HG03064 (cell line): ENCODE data around the gene P3R3URF.

Experiments used
- ATAC-seq: cut with Tn5 transposase; IDR thresholded peaks from one replicate; pipeline ENCODE4 v1.9.1; 2021; ENCODE audit warnings: low read depth; ENCODE audit not compliant: unreplicated experiment

P3R3URF gene

DNA sequence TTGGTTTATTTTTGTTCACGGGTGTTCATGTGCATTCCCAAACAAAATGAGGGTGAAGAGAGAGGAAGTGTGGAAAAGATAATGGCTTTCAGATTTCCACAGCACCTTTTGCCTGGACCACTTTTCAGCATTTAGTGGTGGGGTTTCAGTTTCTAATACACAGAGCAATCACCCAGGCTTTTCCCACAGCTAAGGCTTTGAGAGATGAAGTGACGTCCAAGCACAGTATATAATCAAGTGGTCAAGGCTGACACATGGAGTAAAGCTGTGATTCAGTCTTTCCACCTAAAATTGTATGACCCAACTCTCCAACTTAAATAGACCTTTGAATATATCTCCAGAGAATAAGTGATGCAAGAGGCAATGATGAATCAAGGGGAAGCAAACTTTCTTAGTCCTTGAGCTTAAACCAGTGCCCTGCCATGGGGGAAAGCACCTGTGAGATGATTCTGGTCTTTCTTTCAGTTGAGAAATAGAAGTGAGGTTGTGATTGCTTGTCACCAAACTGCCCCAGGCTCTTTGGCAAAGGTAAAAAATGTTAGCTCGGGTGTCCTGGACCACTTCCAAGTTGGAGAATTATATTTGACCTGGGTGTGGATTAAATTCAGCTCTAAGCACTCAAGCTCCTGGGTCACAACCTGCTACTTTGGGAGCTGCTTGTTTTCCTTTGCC is 41.5 kb downstream of the P3R3URF start:
- no peak for ATAC-seq

DNA sequence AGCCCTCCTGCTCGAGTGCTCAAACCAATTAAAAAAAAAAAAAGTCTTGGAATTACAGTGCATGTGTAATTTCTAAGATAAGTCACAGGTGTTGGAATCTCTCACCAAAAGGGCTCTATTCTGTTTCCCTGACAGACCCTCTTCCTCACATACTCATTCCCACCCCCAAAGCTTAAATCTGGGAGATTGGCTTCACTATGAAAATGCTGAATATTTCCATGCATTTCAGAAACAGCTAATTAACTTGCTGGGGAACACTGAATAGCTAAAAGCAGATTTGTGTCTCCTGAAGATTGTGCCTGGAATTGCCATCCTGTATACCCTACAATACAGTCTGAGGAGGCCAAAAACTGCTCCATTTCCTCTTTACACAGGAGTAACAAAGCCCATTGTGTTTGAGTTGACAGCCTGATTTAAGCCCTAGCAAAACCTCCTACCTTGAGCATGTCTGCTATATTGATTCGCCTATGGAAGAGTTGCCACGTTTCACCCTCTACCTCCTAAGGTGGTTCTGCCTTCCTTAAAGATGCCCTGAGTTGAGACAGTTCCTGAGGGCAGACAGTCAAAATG is 42.4 kb downstream of the P3R3URF start:
- ATAC-seq, result no peak

DNA sequence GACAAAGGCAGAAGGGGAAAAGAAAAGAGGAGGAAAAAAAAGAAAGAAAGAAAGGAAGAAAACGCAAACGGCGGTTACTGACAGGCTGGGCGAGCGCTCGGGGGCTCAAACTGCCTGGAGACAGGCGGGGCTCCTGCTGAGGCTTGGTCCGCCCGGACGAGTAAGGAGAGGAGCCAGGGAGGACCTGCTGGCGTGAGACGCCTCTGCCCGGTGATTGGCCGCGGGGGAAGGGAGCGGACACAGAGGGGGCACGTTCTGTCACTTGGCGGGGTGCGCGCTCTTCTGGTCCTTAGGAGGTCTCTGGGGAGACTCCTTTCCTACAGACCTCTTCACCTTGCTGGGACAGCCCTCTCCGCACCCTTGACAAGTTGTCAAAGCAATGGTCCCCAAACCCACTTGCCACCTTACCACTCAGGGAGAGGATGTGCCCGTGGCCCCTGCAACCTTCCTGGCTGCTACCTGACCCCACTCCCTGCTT is 43.1 kb downstream of the P3R3URF start:
- ATAC-seq, result peak; percentile 53

DNA sequence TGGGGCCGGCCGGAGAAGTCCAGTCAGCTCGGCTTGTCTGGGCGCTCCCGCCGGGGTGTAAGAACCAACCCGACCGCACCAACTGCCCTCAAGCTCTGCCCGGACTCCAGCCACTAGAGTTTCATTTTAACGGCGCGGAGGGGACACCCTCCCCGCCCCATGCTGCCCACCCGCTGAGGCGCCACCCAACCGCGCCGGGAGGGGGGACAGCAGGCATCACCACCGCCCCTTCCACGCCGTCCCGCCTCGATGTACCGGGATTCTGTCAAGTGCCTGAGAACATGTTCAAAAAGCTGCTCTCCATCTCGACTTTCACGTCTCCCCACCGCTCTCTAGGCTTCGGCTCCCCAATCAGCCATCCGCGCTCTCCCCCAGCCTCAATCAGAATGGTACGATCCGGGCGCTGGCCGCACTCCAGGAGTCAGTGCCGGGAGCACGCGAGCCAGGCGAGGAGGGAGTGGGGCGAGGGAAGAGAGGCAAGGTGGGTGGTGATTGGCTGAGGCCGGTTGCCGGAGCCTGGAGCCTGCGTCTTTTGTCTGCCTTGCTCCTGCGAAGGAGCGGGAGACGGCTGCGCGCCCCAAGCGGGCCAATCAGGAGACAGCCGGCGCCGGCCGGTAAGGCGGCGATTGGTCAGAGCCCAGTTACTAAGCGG is 43.6 kb downstream of the P3R3URF start, which contains the start of gene PIK3R3:
Gene PIK3R3, minus strand, starts transcription at position 101 of the 652 bp plus-strand sequence. CDS start 677 bp downstream, outside the sequence.
- ATAC-seq, result peak; percentile 83

DNA sequence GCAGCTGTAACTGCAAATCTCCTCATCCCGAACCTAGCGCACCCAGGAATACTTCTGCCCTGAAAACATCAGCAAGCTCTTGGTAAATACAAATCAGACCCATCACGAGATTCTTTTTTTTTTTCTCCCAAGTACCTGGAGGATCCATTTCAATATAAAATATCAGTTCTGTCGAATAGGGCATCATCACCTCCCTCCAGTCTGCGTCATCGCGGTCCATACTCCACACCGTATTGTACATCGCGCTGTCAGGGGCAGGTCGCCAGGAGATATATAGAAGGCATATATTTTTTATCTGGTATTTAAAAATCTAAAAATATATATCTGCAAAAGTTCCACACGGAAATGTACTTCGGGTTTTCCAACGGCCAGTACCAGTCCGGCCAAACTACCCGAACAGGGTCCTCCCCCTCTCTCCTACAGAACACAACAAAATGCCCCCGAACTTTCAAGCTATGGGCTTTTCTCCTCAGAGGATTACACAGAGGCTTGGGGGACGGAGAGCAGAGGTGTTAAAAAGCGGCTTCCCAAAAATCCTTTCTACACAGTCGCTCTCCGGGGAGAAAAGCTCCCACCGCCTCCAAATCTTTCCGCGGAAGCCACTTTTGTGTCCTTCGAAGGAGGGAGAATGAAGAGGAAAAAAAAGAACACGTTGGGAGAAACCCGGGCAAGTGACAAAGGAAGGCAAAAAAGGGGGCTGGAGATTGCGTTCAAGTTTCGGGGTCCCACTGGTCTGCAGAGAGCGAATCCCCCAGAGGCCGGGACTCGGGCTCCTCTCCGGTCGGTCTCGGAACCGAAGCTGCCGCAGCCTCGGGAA is 44.4 kb downstream of the P3R3URF start:
- ATAC-seq, result no peak

DNA sequence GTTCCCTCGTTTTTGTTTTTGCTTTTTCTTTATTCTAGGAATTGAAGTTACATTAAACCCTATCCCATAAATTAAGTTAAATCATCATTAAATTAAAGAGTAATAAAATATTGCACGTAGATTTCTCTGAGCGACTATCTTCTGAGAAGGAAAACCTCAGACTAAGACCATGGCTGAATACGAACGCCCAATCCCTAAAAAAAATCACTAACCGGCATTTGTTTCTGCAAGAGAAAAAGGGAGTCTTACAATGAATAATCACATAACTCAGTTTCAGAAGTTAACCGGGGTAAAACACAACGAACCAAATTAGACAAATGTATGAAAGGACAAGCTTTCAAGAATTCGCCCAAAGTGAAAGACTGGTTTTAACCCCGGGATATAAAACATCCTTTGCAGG is 45.2 kb downstream of the P3R3URF start:
- no peak for ATAC-seq

DNA sequence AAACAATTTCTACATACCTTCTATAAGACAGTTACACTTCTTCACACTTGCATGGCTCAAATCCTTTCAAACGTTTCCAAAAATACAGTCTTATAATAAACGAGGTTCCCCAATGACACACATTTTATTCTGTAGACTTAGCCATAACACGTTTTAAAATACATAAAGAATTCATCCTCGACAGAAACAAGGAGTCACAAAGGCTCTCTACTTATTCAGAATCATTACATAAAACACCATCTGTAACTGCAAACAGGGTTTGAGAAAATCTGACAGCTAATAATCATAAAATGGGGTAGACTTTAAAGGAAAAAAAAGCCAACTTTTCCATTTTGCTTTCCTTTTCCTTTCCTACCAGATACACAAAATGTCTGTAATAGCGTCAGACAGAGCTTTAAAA is 45.7 kb downstream of the P3R3URF start:
- ATAC-seq, result no peak

DNA sequence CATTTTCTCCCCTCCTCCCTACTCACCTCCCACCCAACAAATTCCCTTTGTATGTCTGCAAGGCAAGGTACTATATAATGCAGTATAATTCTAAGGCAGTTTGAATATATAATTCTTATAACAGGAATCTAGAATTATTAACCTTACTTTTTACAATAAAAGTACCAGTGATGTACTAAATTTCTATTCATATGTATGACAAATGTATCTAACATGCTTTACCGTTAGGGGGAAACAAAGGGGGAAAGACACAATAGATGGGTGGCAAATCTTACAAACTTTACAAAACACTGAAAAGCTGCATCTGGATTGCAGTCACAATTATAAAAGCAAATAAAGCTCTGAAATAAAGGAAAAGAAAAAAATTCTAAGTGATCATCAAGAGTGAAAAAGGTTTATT is 46.2 kb downstream of the P3R3URF start:
- no peak for ATAC-seq

DNA sequence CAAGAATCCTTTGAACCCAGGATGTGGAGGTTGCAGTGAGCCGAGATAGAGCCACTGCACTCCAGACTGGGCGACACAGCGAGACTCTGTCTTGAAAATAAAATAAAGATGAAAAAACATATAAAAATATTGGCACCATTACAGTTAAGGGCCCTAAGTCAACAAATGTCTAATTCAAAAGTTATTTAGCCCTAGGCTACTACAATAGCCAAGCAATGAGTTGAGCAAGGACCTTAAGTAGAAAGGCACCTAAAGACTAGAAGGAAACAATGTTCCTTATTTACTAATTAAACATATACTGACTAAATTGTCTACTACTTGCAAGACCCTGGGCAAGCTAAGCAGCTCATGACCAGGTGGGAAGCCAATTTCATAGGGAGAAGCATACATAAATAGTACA is 47.9 kb downstream of the P3R3URF start:
- ATAC-seq, result no peak
